Measurements from ENCODE around the gene ZMYM2.

- TF ChIP-seq CTCF (IDR thresholded peaks at IDR 0.05; ENCODE audit: low read length) (no peak), EZH2 (optimal IDR thresholded peaks at IDR 0.05; ENCODE audit: low read depth, low read length) (no peak), EZH2phosphoT487 (IDR thresholded peaks at IDR 0.05; ENCODE audit: low read length) (no peak)
Observed at GRCh38 chr13:20121159-20121525, 162.6 kb downstream of the ZMYM2 start.
